HepG2 (cell line): ENCODE data around the gene CLPTM1. TPM values are rescaled to one million over a fixed set of nuclear protein-coding genes. Genes with fewer than 3 reads are reported as not detected.
A peak's percentile ranks its signal among the peaks of the same experiment; 100 is the strongest.

Experiments
- ARNT ChIP-seq: fragments of 450-650 bp; IDR thresholded peaks from 2 replicates; pipeline ENCODE4 v1.6.1; 2017
- CBX2 ChIP-seq, 2 experiments: fragments of 200-600 bp in 1 of 2; sonication (generic); formaldehyde crosslinking in 1 of 2; IDR thresholded peaks; 2 replicates each; pipeline versions ENCODE4 v1.7.0 to v1.8.1; 2018 to 2022; ENCODE audit warnings: low read depth in 2 of 2, low read length in 1 of 2, mild to moderate bottlenecking in 1 of 2, missing genetic modification reagents in 1 of 2
- DPF2 ChIP-seq: sonication (generic); formaldehyde crosslinking; IDR thresholded peaks from 2 replicates; pipeline ENCODE4 v1.4.0; 2020; ENCODE audit warnings: mild to moderate bottlenecking, low read depth, missing genetic modification reagents, borderline replicate concordance
- ELF3 ChIP-seq: IDR thresholded peaks from 2 replicates; pipeline ENCODE4 v1.6.1; 2016; ENCODE audit warnings: missing genetic modification reagents, missing compliant biosample characterization
- FOXA1 ChIP-seq, 2 experiments: fragments of 450-650 bp in 1 of 2; sonication (generic) in 1 of 2; formaldehyde crosslinking in 1 of 2; IDR thresholded peaks; 2 replicates each; pipeline versions ENCODE4 v1.4.0 to v1.6.1; 2016 to 2020; ENCODE audit warnings: missing genetic modification reagents in 1 of 2
- HOXA3 ChIP-seq: sonication (generic); formaldehyde crosslinking; IDR thresholded peaks from 2 replicates; pipeline ENCODE4 v1.5.0; 2020; ENCODE audit warnings: missing genetic modification reagents
- NR2C2 ChIP-seq: sonication (generic); formaldehyde crosslinking; IDR thresholded peaks from 2 replicates; pipeline ENCODE4 v1.4.0; 2020; ENCODE audit warnings: missing genetic modification reagents, mild to moderate bottlenecking, moderate library complexity, borderline replicate concordance
- RFX1 ChIP-seq: fragments of 450-650 bp; IDR thresholded peaks from 2 replicates; pipeline ENCODE4 v1.6.1; 2017
- SRSF4 ChIP-seq: fragments of 200-400 bp; formaldehyde crosslinking; IDR thresholded peaks from one replicate; pipeline ENCODE4 v1.6.1; 2018; ENCODE audit warnings: mild to moderate bottlenecking, low read depth, low read length, moderate library complexity; ENCODE audit not compliant: poor library complexity, severe bottlenecking
- SRSF9 ChIP-seq: fragments of 200-400 bp; formaldehyde crosslinking; IDR thresholded peaks from 2 replicates; pipeline ENCODE4 v1.6.1; 2018; ENCODE audit warnings: borderline replicate concordance, mild to moderate bottlenecking, low read depth, low read length; ENCODE audit not compliant: insufficient read depth, poor library complexity, severe bottlenecking
- TOPORS ChIP-seq: sonication (generic); formaldehyde crosslinking; IDR thresholded peaks from 2 replicates; pipeline ENCODE4 v1.8.0; 2023; ENCODE audit warnings: mild to moderate bottlenecking, missing genetic modification reagents
- TRIM24 ChIP-seq: sonication (generic); formaldehyde crosslinking; IDR thresholded peaks from 2 replicates; pipeline ENCODE4 v1.8.0; 2022; ENCODE audit warnings: mild to moderate bottlenecking, missing genetic modification reagents
- ZNF138 ChIP-seq: sonication (generic); formaldehyde crosslinking; IDR thresholded peaks from 2 replicates; pipeline ENCODE4 v1.5.0; 2020; ENCODE audit warnings: mild to moderate bottlenecking, low read depth, missing genetic modification reagents
- ZNF343 ChIP-seq: sonication (generic); formaldehyde crosslinking; IDR thresholded peaks from 2 replicates; pipeline ENCODE4 v1.4.0; 2020; ENCODE audit warnings: mild to moderate bottlenecking, missing genetic modification reagents
- ZNF562 ChIP-seq: sonication (generic); formaldehyde crosslinking; IDR thresholded peaks from 2 replicates; pipeline ENCODE4 v1.8.0; 2022; ENCODE audit warnings: missing genetic modification reagents, borderline replicate concordance
- ZNF75D ChIP-seq: sonication (generic); formaldehyde crosslinking; IDR thresholded peaks from 2 replicates; pipeline ENCODE4 v1.8.1; 2023; ENCODE audit warnings: missing genetic modification reagents, mild to moderate bottlenecking, borderline replicate concordance
- ZNF879 ChIP-seq: sonication (generic); formaldehyde crosslinking; IDR thresholded peaks from 2 replicates; pipeline ENCODE4 v1.8.1; 2023; ENCODE audit warnings: missing genetic modification reagents
- polyA plus RNA-seq, 8 experiments: library from polyadenylated mRNA; depleted of rRNA in 3 of 8; stranded (reverse) in 7 of 8; unstranded in 1 of 8; fragments of >200 nt; fragmentation: Illumina TruSeq in 4 of 8; extraction: Trizol in 4 of 8; gene quantifications; 2 replicates each; pipeline versions ENCODE4 v1.2.1 to v1.2.3, GENCODE V29; 2011 to 2016; ENCODE audit warnings: low read depth in 4 of 8, missing spikeins in 1 of 8, mixed read lengths in 1 of 8; ENCODE audit not compliant: insufficient read depth in 1 of 8
- total RNA-seq, 5 experiments: library from RNA; depleted of rRNA; stranded (reverse); fragments of >200 nt; fragmentation: Illumina TruSeq; extraction: Trizol; gene quantifications; 2 replicates each; pipeline ENCODE4 v1.2.3, GENCODE V29; 2016; ENCODE audit warnings: low read depth in 1 of 5
- TF ChIP-seq, protein P1 (sequence below): sonication (generic); formaldehyde crosslinking; IDR thresholded peaks from 2 replicates; pipeline ENCODE4 v1.4.0; 2020; ENCODE audit warnings: missing genetic modification reagents, borderline replicate concordance
- TF ChIP-seq, protein P2 (sequence below): fragments of 450-650 bp; IDR thresholded peaks from 2 replicates; pipeline ENCODE4 v1.6.1; 2017; ENCODE audit warnings: mild to moderate bottlenecking
- TF ChIP-seq, protein P3 (sequence below): sonication (generic); formaldehyde crosslinking; conservative IDR thresholded peaks from 2 replicates; pipeline ENCODE4 v1.8.0; 2022; ENCODE audit warnings: mild to moderate bottlenecking, moderate library complexity, missing genetic modification reagents

The CLPTM1 gene
- total and polyA plus RNA-seq, 2 of the 13 experiments (the other 11 are each of a cell fraction or from before 2014, with no cell fraction given): 34.9 to 42.8 TPM

DNA sequence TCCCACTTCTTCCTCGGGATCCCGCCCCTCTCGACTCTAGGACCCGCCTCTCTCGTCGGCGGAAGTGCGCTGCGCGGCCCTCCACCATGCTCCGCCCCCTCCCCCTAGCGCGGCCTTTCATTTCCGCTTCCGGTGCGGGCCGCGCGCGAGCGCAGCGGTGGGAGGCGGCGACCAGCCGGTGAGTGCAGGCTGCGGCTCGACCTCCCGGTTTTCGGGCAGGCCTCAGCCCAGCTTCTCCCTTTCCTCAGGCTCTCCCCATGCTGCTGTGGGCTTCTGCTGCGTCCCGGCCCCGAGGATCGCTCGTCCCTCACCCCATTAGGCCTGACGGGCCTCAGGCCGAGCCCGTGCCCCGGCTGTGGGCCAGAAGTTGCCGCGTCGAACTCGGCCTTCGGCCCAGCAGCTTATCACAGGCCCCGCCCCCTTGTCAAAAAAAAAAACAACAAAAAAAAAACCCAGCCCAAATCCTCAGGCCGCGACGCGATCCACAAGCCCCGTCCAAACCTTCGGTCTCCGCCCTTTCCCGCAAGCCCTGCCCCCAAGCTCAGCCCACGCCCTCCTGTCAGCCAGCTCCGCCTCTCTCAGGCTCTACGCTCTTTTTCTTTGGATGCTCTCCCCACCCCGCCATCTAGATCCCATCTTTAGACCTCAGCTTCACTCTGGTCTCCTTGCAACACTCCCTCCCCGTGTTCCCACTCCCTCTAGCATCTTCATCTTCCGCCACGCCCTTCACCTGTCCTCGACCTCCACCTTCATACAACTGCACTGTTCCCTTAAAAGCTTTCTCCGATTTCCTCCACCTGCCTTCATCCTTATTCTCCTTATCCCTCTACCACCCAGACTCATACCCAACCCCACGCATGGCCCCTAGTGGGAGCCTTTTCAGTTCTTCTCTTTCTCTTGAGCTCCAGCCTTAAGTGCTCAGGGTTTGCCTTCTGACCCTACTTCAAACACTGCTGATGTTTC lies 84.0 kb downstream of the CLPTM1 start, which contains the start of gene CLASRP (continued):
- TF ChIP-seq, protein P1, sequence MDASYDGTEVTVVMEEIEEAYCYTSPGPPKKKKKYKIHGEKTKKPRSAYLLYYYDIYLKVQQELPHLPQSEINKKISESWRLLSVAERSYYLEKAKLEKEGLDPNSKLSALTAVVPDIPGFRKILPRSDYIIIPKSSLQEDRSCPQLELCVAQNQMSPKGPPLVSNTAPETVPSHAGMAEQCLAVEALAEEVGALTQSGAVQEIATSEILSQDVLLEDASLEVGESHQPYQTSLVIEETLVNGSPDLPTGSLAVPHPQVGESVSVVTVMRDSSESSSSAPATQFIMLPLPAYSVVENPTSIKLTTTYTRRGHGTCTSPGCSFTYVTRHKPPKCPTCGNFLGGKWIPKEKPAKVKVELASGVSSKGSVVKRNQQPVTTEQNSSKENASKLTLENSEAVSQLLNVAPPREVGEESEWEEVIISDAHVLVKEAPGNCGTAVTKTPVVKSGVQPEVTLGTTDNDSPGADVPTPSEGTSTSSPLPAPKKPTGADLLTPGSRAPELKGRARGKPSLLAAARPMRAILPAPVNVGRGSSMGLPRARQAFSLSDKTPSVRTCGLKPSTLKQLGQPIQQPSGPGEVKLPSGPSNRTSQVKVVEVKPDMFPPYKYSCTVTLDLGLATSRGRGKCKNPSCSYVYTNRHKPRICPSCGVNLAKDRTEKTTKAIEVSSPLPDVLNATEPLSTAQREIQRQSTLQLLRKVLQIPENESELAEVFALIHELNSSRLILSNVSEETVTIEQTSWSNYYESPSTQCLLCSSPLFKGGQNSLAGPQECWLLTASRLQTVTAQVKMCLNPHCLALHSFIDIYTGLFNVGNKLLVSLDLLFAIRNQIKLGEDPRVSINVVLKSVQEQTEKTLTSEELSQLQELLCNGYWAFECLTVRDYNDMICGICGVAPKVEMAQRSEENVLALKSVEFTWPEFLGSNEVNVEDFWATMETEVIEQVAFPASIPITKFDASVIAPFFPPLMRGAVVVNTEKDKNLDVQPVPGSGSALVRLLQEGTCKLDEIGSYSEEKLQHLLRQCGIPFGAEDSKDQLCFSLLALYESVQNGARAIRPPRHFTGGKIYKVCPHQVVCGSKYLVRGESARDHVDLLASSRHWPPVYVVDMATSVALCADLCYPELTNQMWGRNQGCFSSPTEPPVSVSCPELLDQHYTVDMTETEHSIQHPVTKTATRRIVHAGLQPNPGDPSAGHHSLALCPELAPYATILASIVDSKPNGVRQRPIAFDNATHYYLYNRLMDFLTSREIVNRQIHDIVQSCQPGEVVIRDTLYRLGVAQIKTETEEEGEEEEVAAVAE: 0 out of 2 replicates have a peak, but pooled peaks have one; percentile 47
- no peak for TF ChIP-seq ZNF562 (CRISPR knock-in tag)
- TF ChIP-seq DPF2: no peak
- peak; percentile 86 for TF ChIP-seq ELF3 (CRISPR knock-in tag)
- no peak for TF ChIP-seq ZNF879
- TF ChIP-seq ZNF75D (CRISPR knock-in tag): no peak
- TF ChIP-seq, protein P2, sequence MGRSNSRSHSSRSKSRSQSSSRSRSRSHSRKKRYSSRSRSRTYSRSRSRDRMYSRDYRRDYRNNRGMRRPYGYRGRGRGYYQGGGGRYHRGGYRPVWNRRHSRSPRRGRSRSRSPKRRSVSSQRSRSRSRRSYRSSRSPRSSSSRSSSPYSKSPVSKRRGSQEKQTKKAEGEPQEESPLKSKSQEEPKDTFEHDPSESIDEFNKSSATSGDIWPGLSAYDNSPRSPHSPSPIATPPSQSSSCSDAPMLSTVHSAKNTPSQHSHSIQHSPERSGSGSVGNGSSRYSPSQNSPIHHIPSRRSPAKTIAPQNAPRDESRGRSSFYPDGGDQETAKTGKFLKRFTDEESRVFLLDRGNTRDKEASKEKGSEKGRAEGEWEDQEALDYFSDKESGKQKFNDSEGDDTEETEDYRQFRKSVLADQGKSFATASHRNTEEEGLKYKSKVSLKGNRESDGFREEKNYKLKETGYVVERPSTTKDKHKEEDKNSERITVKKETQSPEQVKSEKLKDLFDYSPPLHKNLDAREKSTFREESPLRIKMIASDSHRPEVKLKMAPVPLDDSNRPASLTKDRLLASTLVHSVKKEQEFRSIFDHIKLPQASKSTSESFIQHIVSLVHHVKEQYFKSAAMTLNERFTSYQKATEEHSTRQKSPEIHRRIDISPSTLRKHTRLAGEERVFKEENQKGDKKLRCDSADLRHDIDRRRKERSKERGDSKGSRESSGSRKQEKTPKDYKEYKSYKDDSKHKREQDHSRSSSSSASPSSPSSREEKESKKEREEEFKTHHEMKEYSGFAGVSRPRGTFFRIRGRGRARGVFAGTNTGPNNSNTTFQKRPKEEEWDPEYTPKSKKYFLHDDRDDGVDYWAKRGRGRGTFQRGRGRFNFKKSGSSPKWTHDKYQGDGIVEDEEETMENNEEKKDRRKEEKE: no peak
- TF ChIP-seq SRSF9: no peak
- TF ChIP-seq FOXA1 (IDR thresholded peaks at IDR 0.05): no peak
- no peak for TF ChIP-seq FOXA1 (CRISPR knock-in tag; IDR thresholded peaks at IDR 0.05)
- no peak for TF ChIP-seq ZNF138 (CRISPR knock-in tag)
- TF ChIP-seq SRSF4: no peak
- no peak for TF ChIP-seq ZNF343 (CRISPR knock-in tag)
- no peak for TF ChIP-seq ARNT
- no peak for TF ChIP-seq TRIM24 (CRISPR knock-in tag)
- peak; percentile 87 for TF ChIP-seq HOXA3 (CRISPR knock-in tag)
- no peak for TF ChIP-seq RFX1
- no peak for TF ChIP-seq CBX2 (IDR thresholded peaks at IDR 0.05; ENCODE audit: low read depth, low read length)
- no peak for TF ChIP-seq CBX2 (CRISPR knock-in tag; IDR thresholded peaks at IDR 0.05; ENCODE audit: low read depth)
- TF ChIP-seq, protein P3, sequence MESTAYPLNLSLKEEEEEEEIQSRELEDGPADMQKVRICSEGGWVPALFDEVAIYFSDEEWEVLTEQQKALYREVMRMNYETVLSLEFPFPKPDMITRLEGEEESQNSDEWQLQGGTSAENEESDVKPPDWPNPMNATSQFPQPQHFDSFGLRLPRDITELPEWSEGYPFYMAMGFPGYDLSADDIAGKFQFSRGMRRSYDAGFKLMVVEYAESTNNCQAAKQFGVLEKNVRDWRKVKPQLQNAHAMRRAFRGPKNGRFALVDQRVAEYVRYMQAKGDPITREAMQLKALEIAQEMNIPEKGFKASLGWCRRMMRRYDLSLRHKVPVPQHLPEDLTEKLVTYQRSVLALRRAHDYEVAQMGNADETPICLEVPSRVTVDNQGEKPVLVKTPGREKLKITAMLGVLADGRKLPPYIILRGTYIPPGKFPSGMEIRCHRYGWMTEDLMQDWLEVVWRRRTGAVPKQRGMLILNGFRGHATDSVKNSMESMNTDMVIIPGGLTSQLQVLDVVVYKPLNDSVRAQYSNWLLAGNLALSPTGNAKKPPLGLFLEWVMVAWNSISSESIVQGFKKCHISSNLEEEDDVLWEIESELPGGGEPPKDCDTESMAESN (CRISPR knock-in tag): peak; percentile 74
- TF ChIP-seq TOPORS: no peak
- peak; percentile 98 for TF ChIP-seq NR2C2 (CRISPR knock-in tag)
